22Rv1 (cell line): ENCODE data around the gene SPDYC.

ENCODE experiments used
- CTCF ChIP-seq: fragments of 450-650 bp; IDR thresholded peaks from 2 replicates; pipeline ENCODE4 v1.5.1; 2017; ENCODE audit warnings: mild to moderate bottlenecking
- ZFX ChIP-seq: fragments of 450-650 bp; IDR thresholded peaks from 2 replicates; pipeline ENCODE4 v1.6.1; 2017; ENCODE audit warnings: antibody characterized with exemption, borderline replicate concordance

- TF ChIP-seq ZFX (no peak), CTCF (no peak)
Observed at GRCh38 chr11:65213322-65214211, 43.5 kb downstream of the SPDYC start.
